Neuronal stem cell (in vitro differentiated cells): ENCODE results near the gene RAP1GAP2.

ENCODE experiments used
- DNase-seq: peaks from one replicate; pipeline ENCODE4 v3.0.0-alpha.2; 2013; ENCODE audit warnings: low spot score
- H2AFZ ChIP-seq: one replicate; pipeline ENCODE4 v1.6.1; 2013; ENCODE audit warnings: mild to moderate bottlenecking, low read length, inconsistent platforms
- H2AK5ac ChIP-seq: 2 replicates; pipeline ENCODE4 v1.6.1; 2013; ENCODE audit warnings: low read depth, mild to moderate bottlenecking, inconsistent platforms, low read length, moderate library complexity, mixed read lengths
- H2BK120ac ChIP-seq: 2 replicates; pipeline ENCODE4 v1.6.1; 2013; ENCODE audit warnings: low read depth, mild to moderate bottlenecking, inconsistent platforms, low read length, moderate library complexity, mixed read lengths
- H2BK12ac ChIP-seq: one replicate; pipeline ENCODE4 v1.6.1; 2013; ENCODE audit warnings: low read length, inconsistent platforms
- H2BK15ac ChIP-seq: 2 replicates; pipeline ENCODE4 v1.6.1; 2013; ENCODE audit warnings: mild to moderate bottlenecking, low read length, inconsistent platforms, mixed read lengths
- H2BK5ac ChIP-seq: one replicate; pipeline ENCODE4 v1.6.1; 2013; ENCODE audit warnings: inconsistent platforms, mild to moderate bottlenecking, low read length, moderate library complexity
- H3K14ac ChIP-seq: one replicate; pipeline ENCODE4 v1.6.1; 2013; ENCODE audit warnings: low read length, inconsistent platforms
- H3K18ac ChIP-seq: 2 replicates; pipeline ENCODE4 v1.6.1; 2013; ENCODE audit warnings: low read length, inconsistent platforms
- H3K23ac ChIP-seq: 2 replicates; pipeline ENCODE4 v1.6.1; 2013; ENCODE audit warnings: low read depth, mild to moderate bottlenecking, mixed read lengths, low read length, inconsistent platforms; ENCODE audit not compliant: poor library complexity
- H3K27ac ChIP-seq: replicated peaks from 3 replicates; pipeline ENCODE4 v1.5.1; 2013; ENCODE audit warnings: low read length, inconsistent platforms
- H3K27me3 ChIP-seq, 3 experiments: 2 replicates each; pipeline ENCODE4 v1.6.1; 2013; ENCODE audit warnings: low read length in 3 of 3, mild to moderate bottlenecking in 2 of 3, inconsistent platforms in 1 of 3, low read depth in 1 of 3, mixed read lengths in 1 of 3, moderate library complexity in 1 of 3; ENCODE audit not compliant: control insufficient read depth in 3 of 3, insufficient read depth in 3 of 3
- H3K36me3 ChIP-seq, 2 donors: replicated peaks in 1 of 2; 2 replicates each; pipeline ENCODE4 v1.6.1; 2013; ENCODE audit warnings: low read length in 2 of 2; ENCODE audit not compliant: control insufficient read depth in 2 of 2, insufficient read depth in 2 of 2
- H3K4ac ChIP-seq: 2 replicates; pipeline ENCODE4 v1.6.1; 2013; ENCODE audit warnings: inconsistent platforms, mild to moderate bottlenecking, low read length, moderate library complexity
- H3K4me1 ChIP-seq, 2 donors: 1 replicate in 1 of 2; 2 replicates in 1 of 2; pipeline ENCODE4 v1.6.1; 2013; ENCODE audit warnings: low read length in 2 of 2, low read depth in 1 of 2; ENCODE audit not compliant: control insufficient read depth in 2 of 2, insufficient read depth in 1 of 2
- H3K4me2 ChIP-seq: one replicate; pipeline ENCODE4 v1.6.1; 2013; ENCODE audit warnings: mild to moderate bottlenecking, low read length, inconsistent platforms; ENCODE audit not compliant: insufficient read depth, poor library complexity, severe bottlenecking
- H3K4me3 ChIP-seq, 2 donors: 2 replicates each; pipeline ENCODE4 v1.5.1; 2013; ENCODE audit warnings: low read length in 2 of 2, mild to moderate bottlenecking in 2 of 2, inconsistent platforms in 1 of 2, moderate library complexity in 1 of 2
- H3K79me1 ChIP-seq: one replicate; pipeline ENCODE4 v1.6.1; 2013; ENCODE audit warnings: low read depth, mild to moderate bottlenecking, inconsistent platforms, low read length, moderate library complexity
- H3K9ac ChIP-seq: one replicate; pipeline ENCODE4 v1.6.1; 2013; ENCODE audit warnings: mild to moderate bottlenecking, low read depth, low read length, inconsistent platforms; ENCODE audit not compliant: poor library complexity
- H3K9me3 ChIP-seq, 2 donors: replicated peaks in 1 of 2; 2 replicates each; pipeline versions ENCODE3 to v1.6.1; 2013; ENCODE audit warnings: low read length in 2 of 2, mild to moderate bottlenecking in 2 of 2, inconsistent platforms in 1 of 2, low read depth in 1 of 2, mixed read lengths in 1 of 2, moderate library complexity in 1 of 2; ENCODE audit not compliant: control insufficient read depth in 2 of 2, insufficient read depth in 1 of 2
- H4K8ac ChIP-seq: one replicate; pipeline ENCODE4 v1.6.1; 2013; ENCODE audit warnings: low read depth, mild to moderate bottlenecking, inconsistent platforms, low read length, moderate library complexity
- H4K91ac ChIP-seq: one replicate; pipeline ENCODE4 v1.6.1; 2013; ENCODE audit warnings: low read length, low read depth, mild to moderate bottlenecking, inconsistent platforms; ENCODE audit not compliant: poor library complexity
- WGBS, 2 donors: extraction: QIAGEN DNeasy Blood & Tissue Kit; methylation state at CpG; one replicate each; pipeline ENCODE4 v1.1.7; 2013; ENCODE audit warnings: missing lambda C conversion rate in 2 of 2, mixed read lengths in 1 of 2; ENCODE audit not compliant: insufficient read length in 2 of 2, insufficient replicate concordance in 1 of 2; ENCODE audit errors: extremely low coverage in 2 of 2; 5-methylcytosine and 5-hydroxymethylcytosine counted together

Gene RAP1GAP2

DNA sequence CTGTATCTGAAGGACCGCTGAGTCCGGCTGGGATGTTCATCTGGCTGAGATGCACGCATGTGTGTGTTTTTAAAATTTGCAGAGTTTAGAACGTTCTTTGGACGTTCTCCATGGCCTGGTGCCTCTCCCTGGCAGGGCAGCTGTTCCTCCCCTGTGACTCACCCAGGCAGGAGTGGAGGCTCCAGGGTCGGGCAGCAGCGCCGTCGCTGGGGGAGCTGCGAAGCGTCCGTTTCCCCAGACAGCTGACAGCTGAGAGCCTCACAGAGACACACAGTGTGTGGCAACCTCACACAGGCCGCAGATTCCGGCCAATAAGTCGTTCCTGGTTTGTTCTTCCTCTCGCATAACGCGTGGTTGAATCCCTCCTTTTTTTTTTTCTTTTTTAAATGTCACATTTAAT lies 186.6 kb downstream of the RAP1GAP2 start:
- no peak for DNase-seq
- no peak overlapping the region for H4K91ac ChIP-seq
- no peak overlapping the region for H2BK5ac ChIP-seq
- no peak overlapping the region for H2AK5ac ChIP-seq
- H3K9me3 ChIP-seq, result no peaks in the 10 kb centered on the region
- H3K4me1 ChIP-seq, result no peaks in the 10 kb centered on the region
- H3K18ac ChIP-seq, result no peak overlapping the region
- H3K9ac ChIP-seq, result no peak overlapping the region
- no peak overlapping the region for H2BK120ac ChIP-seq
- no peak overlapping the region for H3K14ac ChIP-seq
- no peak overlapping the region for H3K27ac ChIP-seq
- H3K4me3 ChIP-seq, result no peak overlapping the region
- no peak overlapping the region for H2BK15ac ChIP-seq
- H3K4ac ChIP-seq, result no peak overlapping the region
- H3K27me3 ChIP-seq, result no peaks in the 10 kb centered on the region
- H2BK12ac ChIP-seq, result no peak overlapping the region
- no peaks in the 10 kb centered on the region for H3K79me1 ChIP-seq
- H4K8ac ChIP-seq, result no peak overlapping the region
- H3K23ac ChIP-seq, result no peak overlapping the region
- H3K36me3 ChIP-seq, result no peaks in the 10 kb centered on the region
- no peak overlapping the region for H2AFZ ChIP-seq
- no CpG with 5 or more reads among the region's 18 CpGs for WGBS, 2 donors
- no peak overlapping the region for H3K4me2 ChIP-seq

DNA sequence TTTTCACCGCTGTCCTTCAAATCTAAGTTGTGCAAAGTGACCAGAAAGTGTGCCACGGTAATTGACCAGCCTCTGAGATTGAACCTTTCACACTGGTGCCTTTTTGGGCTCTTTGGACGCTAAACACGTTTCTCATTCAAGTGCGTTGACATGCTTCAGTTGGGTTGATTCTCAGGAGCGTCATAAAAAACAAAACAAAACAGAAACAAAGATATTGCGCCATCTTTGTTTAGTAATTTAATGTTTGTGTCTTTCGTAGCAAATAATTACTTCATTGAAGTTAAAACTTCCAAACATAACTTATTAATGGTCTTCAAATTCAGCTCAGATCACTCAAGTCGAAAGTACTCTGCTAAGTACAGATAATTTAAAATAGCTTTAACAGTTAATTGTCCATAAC lies 187.0 kb downstream of the RAP1GAP2 start:
- Histone ChIP-seq H2BK5ac (no peak overlapping the region), H2BK12ac (no peak overlapping the region), H3K4me3 (no peak overlapping the region), H3K23ac (no peak overlapping the region), H4K8ac (no peak overlapping the region), H3K4me2 (no peak overlapping the region), H2AK5ac (no peak overlapping the region), H3K9ac (no peak overlapping the region), H2BK120ac (no peak overlapping the region), H3K18ac (no peak overlapping the region), H4K91ac (no peak overlapping the region), H3K27me3 (no peaks in the 10 kb centered on the region), H3K9me3 (no peaks in the 10 kb centered on the region), H2AFZ (no peak overlapping the region), H3K36me3 (no peaks in the 10 kb centered on the region), H3K4ac (no peak overlapping the region), H3K27ac (no peak overlapping the region), H3K14ac (no peak overlapping the region), H2BK15ac (no peak overlapping the region), H3K4me1 (no peaks in the 10 kb centered on the region), H3K79me1 (no peaks in the 10 kb centered on the region)
- WGBS, 2 donors, result no CpG with 5 or more reads among the region's 9 CpGs
- no peak for DNase-seq

DNA sequence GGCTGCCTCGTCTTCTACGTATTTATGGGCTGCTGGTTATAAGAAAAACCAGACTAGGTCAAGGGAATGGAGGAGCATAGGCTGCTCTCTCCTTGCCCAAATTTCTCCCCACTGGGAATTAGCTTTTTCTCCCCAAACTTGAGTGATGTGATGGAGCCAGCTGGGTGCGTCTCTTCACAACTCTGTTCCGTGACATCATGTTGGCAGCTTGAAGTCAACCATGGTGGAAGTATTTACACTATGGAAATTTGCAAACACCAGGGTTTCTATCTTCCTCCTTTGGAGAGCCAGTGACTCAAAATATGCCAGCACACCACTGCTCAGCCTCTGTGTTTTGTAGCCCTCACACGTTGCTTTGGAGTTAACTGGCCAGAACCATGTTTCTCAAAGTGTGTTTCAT lies 189.1 kb downstream of the RAP1GAP2 start:
- Histone ChIP-seq H3K18ac (no peak overlapping the region), H3K4ac (no peak overlapping the region), H3K9me3 (no peaks in the 10 kb centered on the region), H3K4me2 (no peak overlapping the region), H3K36me3 (no peaks in the 10 kb centered on the region), H3K14ac (no peak overlapping the region), H4K91ac (no peak overlapping the region), H4K8ac (no peak overlapping the region), H3K4me3 (no peak overlapping the region), H3K9ac (no peak overlapping the region), H2BK15ac (no peak overlapping the region), H2BK12ac (no peak overlapping the region), H3K27ac (no peak overlapping the region), H3K27me3 (no peaks in the 10 kb centered on the region), H3K79me1 (no peaks in the 10 kb centered on the region), H3K23ac (no peak overlapping the region), H2BK120ac (no peak overlapping the region), H3K4me1 (no peaks in the 10 kb centered on the region), H2AFZ (no peak overlapping the region), H2AK5ac (no peak overlapping the region), H2BK5ac (no peak overlapping the region)
- WGBS, 2 donors, result no CpG with 5 or more reads among the region's 5 CpGs
- DNase-seq, result no peak

DNA sequence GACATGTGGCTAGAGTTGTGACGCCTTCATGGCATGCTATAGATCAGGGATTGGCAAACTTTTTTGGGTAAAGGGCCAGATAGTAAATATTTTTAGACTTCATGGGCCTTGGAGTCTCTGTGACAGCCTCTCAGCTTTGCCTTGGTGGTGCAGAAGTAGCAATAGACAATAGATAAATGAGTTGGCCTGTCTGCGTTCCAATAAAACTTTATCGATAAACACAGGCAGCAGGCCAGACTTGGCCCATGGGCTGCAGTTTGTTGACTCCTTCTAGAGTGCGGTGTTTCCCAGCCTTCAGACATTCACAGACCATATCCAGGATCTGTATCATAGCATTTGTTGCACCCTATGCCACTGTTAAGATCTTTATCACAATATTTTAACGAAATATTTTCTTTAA lies 190.7 kb downstream of the RAP1GAP2 start:
- Histone ChIP-seq H3K9me3 (no peaks in the 10 kb centered on the region), H3K23ac (no peak overlapping the region), H3K18ac (no peak overlapping the region), H3K9ac (no peak overlapping the region), H2BK12ac (no peak overlapping the region), H3K27me3 (no peaks in the 10 kb centered on the region), H2BK120ac (no peak overlapping the region), H3K4me3 (no peak overlapping the region), H3K4me2 (no peak overlapping the region), H4K8ac (no peak overlapping the region), H3K4ac (no peak overlapping the region), H2AFZ (no peak overlapping the region), H2AK5ac (no peak overlapping the region), H2BK5ac (no peak overlapping the region), H3K27ac (no peak overlapping the region), H3K79me1 (no peaks in the 10 kb centered on the region), H3K4me1 (no peaks in the 10 kb centered on the region), H3K14ac (no peak overlapping the region), H3K36me3 (no peaks in the 10 kb centered on the region), H4K91ac (no peak overlapping the region), H2BK15ac (no peak overlapping the region)
- DNase-seq, result no peak
- WGBS, 2 donors, result no CpG with 5 or more reads among the region's 5 CpGs
